Kidney capillary endothelial cell (primary cell): ENCODE measurements around the gene FBLN2.
"Not testable (repeated sequence)": the region's sequence is repeated elsewhere in the genome, so short reads cannot be mapped to it uniquely, and the experiment has no call there.

Source experiments
- DNase-seq: peaks from one replicate; pipeline ENCODE4 v3.0.0-alpha.2; 2018; ENCODE audit warnings: low spot score

The FBLN2 gene

GRCh38 chr3:13513913-13514517 is 34.9 kb upstream of the FBLN2 start:
- no peak for DNase-seq

- DNase-seq, result no peak
These were observed 34.1 kb upstream of the FBLN2 start for GRCh38 chr3:13514639-13515435.

GRCh38 chr3:13515786-13516759 is 32.9 kb upstream of the FBLN2 start:
- DNase-seq, result no peak

- no peak for DNase-seq
These were observed 32.2 kb upstream of the FBLN2 start for GRCh38 chr3:13516760-13517135.

GRCh38 chr3:13517253-13517977 is 31.5 kb upstream of the FBLN2 start:
- no peak for DNase-seq

GRCh38 chr3:13518516-13518953 is 30.4 kb upstream of the FBLN2 start:
- no peak for DNase-seq

GRCh38 chr3:13519006-13519791 is 29.7 kb upstream of the FBLN2 start:
- DNase-seq, result no peak

- no peak for DNase-seq
These were observed 28.5 kb upstream of the FBLN2 start for GRCh38 chr3:13520326-13520880.

GRCh38 chr3:13521309-13521708 is 27.6 kb upstream of the FBLN2 start:
- DNase-seq, result no peak

GRCh38 chr3:13521749-13522148 is 27.2 kb upstream of the FBLN2 start:
- not testable (repeated sequence) for DNase-seq

GRCh38 chr3:13522236-13522635 is 26.7 kb upstream of the FBLN2 start:
- DNase-seq, result no peak

GRCh38 chr3:13524979-13525669 is 23.8 kb upstream of the FBLN2 start:
- DNase-seq, result no peak

GRCh38 chr3:13525827-13526625 is 22.9 kb upstream of the FBLN2 start:
- no peak for DNase-seq

GRCh38 chr3:13526626-13526949 is 22.3 kb upstream of the FBLN2 start:
- DNase-seq, result no peak

GRCh38 chr3:13528217-13528867 is 20.6 kb upstream of the FBLN2 start:
- DNase-seq, result no peak

- no peak for DNase-seq
These were observed 19.5 kb upstream of the FBLN2 start for GRCh38 chr3:13529196-13530112.

- DNase-seq, result no peak
These were observed 18.5 kb upstream of the FBLN2 start for GRCh38 chr3:13530241-13531009.
